CD4-positive, alpha-beta T cell treated with Interleukin-4 for 4 hours (primary cell): ENCODE results near the gene MAN2A2.
"Not testable (repeated sequence)": the region's sequence is repeated elsewhere in the genome, so short reads cannot be mapped to it uniquely, and the experiment has no call there.

ENCODE experiments used
- DNase-seq: peaks from one replicate; pipeline ENCODE4 v3.0.0-alpha.2; 2020

The MAN2A2 gene

GRCh38 chr15:90871716-90872485 is 31.2 kb upstream of the MAN2A2 start:
- DNase-seq, result no peak

DNA sequence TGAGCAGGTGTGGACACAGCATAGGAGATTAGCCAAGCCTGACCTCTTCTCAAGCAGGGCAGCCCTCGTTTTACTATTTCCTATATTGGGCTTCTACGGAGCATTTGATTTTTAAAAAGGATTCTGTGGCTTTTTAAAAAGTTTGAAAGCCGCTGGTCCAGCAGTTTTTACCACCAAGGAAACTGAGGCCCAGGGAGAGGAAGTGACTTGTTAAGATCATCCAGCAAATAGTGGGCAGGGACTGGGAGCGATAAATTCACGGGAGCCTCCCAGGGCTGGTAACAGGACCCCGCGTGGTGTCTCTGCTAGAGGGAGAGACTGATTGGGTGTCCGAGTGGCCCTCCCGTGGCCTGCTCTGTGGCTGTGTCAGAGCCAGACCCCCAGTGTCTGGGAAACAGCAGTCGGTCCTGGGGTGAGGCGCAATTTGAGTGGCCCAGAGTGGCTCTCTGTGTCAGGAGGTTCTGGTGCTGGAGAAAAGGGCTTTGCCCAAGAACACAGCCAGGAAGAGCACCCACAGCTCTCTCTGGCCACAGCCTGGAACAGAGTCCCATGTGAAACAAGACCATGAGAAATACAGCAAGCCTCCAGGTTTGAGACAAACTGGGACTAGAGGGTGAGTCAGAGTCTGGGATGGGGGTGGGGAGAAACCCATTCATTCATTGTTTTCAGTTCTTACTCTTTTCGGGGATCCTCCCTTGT is 30.5 kb upstream of the MAN2A2 start:
- peak; percentile 37 for DNase-seq

DNA sequence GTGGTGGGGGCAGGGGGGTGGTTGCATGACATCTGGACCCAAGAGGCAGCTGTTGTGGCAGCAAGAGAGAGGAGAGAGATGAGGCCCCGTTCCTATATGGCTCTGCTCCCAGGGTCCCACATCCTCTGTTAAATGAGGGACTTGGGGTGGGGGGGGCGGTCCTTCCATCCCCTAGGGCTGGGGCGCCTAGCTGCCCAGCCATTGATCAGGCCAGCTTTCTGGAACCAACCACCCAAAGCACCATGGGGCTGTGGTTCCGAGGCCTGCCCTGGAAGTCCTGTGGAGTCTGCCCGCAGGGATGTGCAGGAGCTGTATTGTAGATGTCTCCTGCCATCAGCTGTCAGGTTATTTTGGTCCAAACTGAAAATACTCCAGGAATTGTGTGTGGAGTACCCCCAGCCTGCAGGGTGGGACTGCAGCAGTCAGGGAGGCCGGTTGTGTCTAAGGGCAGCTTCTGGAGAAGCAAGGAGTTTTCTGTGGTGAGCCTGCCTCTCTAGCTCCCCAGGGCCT is 29.6 kb upstream of the MAN2A2 start:
- no peak for DNase-seq

GRCh38 chr15:90873998-90874605 is 29.0 kb upstream of the MAN2A2 start:
- no peak for DNase-seq

GRCh38 chr15:90874986-90875385 is 28.1 kb upstream of the MAN2A2 start:
- DNase-seq, result not testable (repeated sequence)

DNA sequence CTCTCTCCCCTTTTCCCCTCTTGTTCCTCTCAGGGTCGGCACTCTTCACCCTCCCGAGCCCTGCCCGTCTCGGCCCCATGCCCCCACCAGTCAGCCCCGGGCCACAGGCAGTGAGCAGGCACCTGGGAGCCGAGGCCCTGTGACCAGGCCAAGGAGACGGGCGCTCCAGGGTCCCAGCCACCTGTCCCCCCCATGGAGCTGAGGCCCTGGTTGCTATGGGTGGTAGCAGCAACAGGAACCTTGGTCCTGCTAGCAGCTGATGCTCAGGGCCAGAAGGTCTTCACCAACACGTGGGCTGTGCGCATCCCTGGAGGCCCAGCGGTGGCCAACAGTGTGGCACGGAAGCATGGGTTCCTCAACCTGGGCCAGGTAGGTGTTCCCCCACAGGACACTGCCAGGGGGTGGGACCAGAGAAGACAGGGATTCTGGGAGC is 27.5 kb upstream of the MAN2A2 start:
- DNase-seq, result no peak

DNA sequence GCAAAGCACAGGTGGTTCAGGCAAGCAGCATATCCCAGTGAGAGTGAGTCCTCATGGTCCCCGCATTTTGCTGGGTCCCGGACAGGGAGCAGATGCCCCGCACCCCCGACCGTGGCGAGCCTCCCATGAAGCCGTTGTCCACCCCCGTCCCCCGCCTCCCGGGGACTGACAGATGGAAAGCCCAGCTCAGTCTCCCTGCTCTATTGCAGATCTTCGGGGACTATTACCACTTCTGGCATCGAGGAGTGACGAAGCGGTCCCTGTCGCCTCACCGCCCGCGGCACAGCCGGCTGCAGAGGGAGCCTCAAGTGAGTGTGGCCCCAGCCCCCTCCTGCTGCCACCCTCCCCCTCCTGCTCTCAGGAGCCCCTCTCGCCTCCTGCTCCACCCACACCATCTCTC is 27.1 kb upstream of the MAN2A2 start:
- DNase-seq, result no peak

GRCh38 chr15:90876512-90877170 is 26.5 kb upstream of the MAN2A2 start:
- DNase-seq, result no peak

DNA sequence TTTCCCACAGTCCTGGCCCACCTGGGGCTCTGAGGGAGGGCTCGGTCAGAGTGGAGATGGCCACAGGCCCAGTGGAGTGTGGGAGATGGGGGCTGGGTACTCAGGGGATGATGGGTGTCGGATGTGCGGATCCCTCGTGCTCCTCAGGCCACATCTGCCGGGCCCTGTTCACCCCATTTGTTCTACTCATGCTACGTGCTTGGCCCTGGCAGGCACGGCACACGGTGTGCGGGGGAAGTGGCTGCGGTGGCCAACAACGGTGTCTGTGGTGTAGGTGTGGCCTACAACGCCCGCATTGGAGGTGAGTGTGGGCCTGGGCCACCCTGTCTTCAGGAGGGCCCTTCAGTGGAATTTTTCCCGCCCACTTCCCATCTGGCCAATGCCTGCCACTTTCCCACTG is 25.8 kb upstream of the MAN2A2 start:
- no peak for DNase-seq

DNA sequence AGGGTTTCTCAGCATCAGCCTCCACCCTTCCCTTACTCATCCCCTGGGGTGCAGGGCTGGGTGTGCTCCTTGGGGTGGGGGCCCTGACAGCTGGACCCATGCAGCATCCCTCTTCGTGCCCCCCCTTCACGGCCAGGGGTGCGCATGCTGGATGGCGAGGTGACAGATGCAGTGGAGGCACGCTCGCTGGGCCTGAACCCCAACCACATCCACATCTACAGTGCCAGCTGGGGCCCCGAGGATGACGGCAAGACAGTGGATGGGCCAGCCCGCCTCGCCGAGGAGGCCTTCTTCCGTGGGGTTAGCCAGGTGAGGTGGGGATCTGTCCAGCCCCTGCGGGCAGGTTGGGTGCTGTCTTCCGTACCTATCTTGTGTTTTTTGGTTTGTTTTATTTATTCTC is 25.1 kb upstream of the MAN2A2 start:
- no peak for DNase-seq

- DNase-seq, result no peak
Observed at GRCh38 chr15:90878660-90879059, 24.4 kb upstream of the MAN2A2 start.

GRCh38 chr15:90879730-90880366 is 23.3 kb upstream of the MAN2A2 start:
- no peak for DNase-seq

DNA sequence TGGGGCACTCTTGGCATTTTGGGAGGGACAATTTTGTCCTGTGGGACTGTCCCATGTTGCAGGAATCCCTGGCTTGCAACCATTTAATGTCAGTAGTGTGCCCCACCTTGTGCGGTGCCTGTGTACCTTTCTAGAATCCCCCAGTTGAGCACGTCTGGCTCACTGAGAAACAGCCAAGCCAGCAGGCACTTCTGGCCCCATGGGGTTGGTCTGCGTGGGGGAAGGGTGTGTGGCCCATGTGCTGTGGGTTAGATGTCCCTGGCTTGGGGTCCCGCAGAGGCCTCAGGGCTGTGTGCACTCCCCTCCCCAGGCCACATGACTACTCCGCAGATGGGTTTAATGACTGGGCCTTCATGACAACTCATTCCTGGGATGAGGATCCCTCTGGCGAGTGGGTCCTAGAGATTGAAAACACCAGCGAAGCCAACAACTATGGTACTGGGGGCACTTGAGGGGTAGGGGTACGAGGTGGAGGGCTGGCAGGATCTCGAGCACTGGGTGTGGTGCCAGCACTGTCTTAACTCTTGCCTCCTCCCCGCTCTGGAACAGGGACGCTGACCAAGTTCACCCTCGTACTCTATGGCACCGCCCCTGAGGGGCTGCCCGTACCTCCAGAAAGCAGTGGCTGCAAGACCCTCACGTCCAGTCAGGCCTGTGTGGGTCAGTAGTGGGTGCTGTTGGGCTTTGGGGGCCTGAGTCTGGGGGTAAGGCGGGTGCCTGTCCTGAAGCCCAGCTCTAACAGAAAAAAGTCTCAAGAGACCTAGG is 22.5 kb upstream of the MAN2A2 start:
- DNase-seq, result no peak

- no peak for DNase-seq
Observed at GRCh38 chr15:90881181-90881977, 21.7 kb upstream of the MAN2A2 start.

DNA sequence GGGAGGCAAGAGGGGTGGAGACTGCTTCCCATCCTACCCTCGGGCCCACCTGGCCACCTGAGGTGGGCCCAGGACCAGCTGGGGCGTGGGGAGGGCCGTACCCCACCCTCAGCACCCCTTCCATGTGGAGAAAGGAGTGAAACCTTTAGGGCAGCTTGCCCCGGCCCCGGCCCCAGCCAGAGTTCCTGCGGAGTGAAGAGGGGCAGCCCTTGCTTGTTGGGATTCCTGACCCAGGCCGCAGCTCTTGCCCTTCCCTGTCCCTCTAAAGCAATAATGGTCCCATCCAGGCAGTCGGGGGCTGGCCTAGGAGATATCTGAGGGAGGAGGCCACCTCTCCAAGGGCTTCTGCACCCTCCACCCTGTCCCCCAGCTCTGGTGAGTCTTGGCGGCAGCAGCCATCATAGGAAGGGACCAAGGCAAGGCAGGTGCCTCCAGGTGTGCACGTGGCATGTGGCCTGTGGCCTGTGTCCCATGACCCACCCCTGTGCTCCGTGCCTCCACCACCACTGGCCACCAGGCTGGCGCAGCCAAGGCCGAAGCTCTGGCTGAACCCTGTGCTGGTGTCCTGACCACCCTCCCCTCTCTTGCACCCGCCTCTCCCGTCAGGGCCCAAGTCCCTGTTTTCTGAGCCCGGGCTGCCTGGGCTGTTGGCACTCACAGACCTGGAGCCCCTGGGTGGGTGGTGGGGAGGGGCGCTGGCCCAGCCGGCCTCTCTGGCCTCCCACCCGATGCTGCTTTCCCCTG is 21.0 kb upstream of the MAN2A2 start:
- no peak for DNase-seq

DNA sequence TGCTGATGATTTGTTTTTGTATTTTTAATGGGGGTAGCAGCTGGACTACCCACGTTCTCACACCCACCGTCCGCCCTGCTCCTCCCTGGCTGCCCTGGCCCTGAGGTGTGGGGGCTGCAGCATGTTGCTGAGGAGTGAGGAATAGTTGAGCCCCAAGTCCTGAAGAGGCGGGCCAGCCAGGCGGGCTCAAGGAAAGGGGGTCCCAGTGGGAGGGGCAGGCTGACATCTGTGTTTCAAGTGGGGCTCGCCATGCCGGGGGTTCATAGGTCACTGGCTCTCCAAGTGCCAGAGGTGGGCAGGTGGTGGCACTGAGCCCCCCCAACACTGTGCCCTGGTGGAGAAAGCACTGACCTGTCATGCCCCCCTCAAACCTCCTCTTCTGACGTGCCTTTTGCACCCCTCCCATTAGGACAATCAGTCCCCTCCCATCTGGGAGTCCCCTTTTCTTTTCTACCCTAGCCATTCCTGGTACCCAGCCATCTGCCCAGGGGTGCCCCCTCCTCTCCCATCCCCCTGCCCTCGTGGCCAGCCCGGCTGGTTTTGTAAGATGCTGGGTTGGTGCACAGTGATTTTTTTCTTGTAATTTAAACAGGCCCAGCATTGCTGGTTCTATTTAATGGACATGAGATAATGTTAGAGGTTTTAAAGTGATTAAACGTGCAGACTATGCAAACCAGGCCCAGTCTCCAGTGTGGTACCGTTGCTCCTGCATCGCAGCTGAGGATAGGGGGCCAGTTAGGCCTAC is 20.1 kb upstream of the MAN2A2 start:
- DNase-seq, result no peak

DNA sequence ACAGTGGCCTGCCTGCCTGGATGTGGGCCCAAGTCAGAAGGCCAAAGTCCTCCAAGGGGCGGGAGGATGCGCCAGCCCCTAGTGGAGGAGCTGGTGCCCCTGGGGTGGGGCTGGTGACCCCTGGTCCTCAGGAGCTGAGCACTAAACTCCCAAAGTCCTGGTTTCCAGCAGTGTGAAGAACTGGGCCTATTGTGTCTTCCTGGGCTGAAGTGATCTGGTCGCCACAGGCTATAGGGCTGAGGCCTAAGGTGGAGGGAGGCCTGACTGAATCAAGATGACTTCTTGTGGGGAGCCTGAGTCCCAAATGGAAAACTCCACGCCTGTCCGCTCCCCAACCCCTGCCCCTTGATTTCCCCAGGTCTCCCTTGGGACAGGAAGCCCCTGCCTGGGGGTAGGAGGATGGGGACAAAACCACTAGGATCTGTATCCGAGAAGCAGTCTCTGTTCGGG is 19.6 kb upstream of the MAN2A2 start:
- DNase-seq, result no peak

GRCh38 chr15:90883976-90884718 is 19.0 kb upstream of the MAN2A2 start, which contains the start of gene FES:
TSS of gene FES (plus strand) at chr15:90884504. CDS start at chr15:90885046, 542 bp downstream.
- DNase-seq, result no peak
